ENCODE measurements around the gene NKD2. TPM values are rescaled to one million over a fixed set of nuclear protein-coding genes. Genes with fewer than 3 reads are reported as not detected.

Gene NKD2
- polyA plus RNA-seq, 1 experiment, result not detected

DNA sequence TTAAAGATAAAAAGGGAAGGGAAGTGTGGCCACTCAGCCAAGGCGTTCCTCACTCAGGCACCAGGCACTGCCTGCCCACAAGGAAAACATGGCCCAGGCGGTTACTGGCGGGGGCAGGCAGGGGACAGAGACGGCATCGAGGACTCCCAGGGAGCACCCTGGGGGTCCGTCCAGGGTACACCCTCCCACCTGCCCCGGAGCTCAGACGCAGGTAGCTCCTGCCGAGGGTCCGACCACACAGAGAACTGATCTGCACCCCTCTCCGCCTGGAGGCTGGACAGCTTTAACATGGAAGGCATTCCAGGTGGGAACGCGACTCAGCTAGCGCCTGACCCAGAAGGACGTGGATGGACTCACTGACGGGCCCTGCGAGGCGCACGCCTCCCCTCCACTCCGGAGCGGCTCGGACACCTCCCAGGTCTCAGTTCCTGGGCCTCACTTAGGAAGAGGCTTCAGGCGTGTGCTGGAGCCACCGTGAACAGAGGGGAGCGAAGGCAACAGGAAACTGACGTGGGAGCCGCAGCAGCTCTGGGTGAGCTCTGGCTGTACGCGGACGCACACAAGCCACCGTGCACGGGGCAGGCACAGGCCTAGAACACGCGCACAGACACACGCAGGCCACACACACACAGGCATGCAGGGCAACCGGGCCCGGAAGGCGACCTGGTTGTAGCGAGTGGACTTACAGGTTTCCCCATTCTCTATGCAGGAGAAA is 47.5 kb downstream of the NKD2 start:
- Histone ChIP-seq H3K9me3 (ENCODE audit: control insufficient read depth, insufficient read depth, low read length) (peaks cover 86% of the 10 kb centered on the region), H3K27ac (ENCODE audit: low read depth, low read length) (no peak overlapping the region), H3K27me3 (ENCODE audit: control insufficient read depth, insufficient read depth, low read length) (no peaks in the 10 kb centered on the region), H3K4me3 (ENCODE audit: low read depth, low read length) (no peak overlapping the region)
- no peak for DNase-seq (ENCODE audit: low read depth, low spot score)
- CTCF ChIA-PET, result no interaction called here
- POLR2A ChIA-PET, result no interaction called here
- no peak for TF ChIP-seq CTCF (IDR thresholded peaks at IDR 0.05; ENCODE audit: low read depth, low read length)

- no peak overlapping the region for H3K4me3 ChIP-seq (ENCODE audit: low read depth, low read length)
- TF ChIP-seq CTCF (IDR thresholded peaks at IDR 0.05; ENCODE audit: low read depth, low read length), result no peak
- H3K9me3 ChIP-seq (ENCODE audit: control insufficient read depth, insufficient read depth, low read length), result peaks cover 82% of the 10 kb centered on the region
- CTCF ChIA-PET, result no interaction called here
- H3K27me3 ChIP-seq (ENCODE audit: control insufficient read depth, insufficient read depth, low read length), result no peaks in the 10 kb centered on the region
- no peak for DNase-seq (ENCODE audit: low read depth, low spot score)
- no peak overlapping the region for H3K27ac ChIP-seq (ENCODE audit: low read depth, low read length)
- POLR2A ChIA-PET, result no interaction called here
Observed at GRCh38 chr5:1056611-1057484, 48.2 kb downstream of the NKD2 start.

- Histone ChIP-seq H3K27me3 (ENCODE audit: control insufficient read depth, insufficient read depth, low read length) (no peaks in the 10 kb centered on the region), H3K27ac (ENCODE audit: low read depth, low read length) (no peak overlapping the region), H3K9me3 (ENCODE audit: control insufficient read depth, insufficient read depth, low read length) (peaks cover 83% of the 10 kb centered on the region), H3K4me3 (ENCODE audit: low read depth, low read length) (no peak overlapping the region)
- DNase-seq (ENCODE audit: low read depth, low spot score), result no peak
- CTCF ChIA-PET, result no interaction called here
- TF ChIP-seq CTCF (IDR thresholded peaks at IDR 0.05; ENCODE audit: low read depth, low read length), result no peak
- POLR2A ChIA-PET, result no interaction called here
Observed at GRCh38 chr5:1057485-1058082, 49.0 kb downstream of the NKD2 start.

DNA sequence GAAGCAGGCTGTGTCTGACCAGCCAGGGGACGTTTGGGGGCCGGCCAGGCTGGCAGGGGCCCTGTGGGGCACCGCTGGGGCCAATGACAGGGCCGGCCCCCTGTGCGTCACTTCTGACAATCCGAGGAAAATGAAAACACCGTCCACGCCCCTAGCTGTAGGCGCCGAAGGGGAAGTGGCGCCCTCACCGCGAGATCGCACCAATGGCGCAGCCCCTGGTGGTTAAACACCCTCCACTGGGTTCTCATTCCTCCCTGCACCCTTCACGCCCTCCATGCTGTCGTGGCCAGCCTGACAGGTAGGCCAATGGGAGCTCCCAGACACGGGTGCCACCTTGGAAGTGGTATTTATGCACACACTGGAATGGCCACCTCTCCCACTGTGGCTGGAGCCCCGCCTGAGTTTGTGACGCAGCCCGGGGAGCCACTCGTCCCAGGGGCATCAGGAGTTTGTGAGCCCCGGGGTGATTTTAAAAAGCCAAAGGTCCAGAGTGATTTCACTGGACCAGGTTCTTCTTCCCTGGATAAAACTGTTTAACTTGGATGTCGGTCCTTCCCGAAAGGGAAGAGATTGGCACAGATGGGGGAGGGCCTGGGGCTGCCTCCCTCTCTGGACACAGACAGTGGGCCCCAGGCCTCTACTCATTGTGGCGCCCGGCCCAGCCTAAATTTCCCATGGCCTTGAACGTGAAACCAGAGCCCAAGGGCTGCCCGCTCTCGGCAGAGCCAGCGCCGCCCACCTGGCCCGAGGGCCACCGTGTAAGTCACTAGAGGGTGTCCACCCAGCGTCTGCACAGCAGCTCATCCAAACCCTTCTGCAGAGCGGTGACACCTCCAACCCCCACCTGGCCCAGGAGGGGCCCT is 49.7 kb downstream of the NKD2 start:
- no peak overlapping the region for H3K27ac ChIP-seq (ENCODE audit: low read depth, low read length)
- ChIA-PET CTCF (no interaction called here), POLR2A (no interaction called here)
- no peaks in the 10 kb centered on the region for H3K27me3 ChIP-seq (ENCODE audit: control insufficient read depth, insufficient read depth, low read length)
- no peak overlapping the region for H3K4me3 ChIP-seq (ENCODE audit: low read depth, low read length)
- H3K9me3 ChIP-seq (ENCODE audit: control insufficient read depth, insufficient read depth, low read length), result peaks cover 83% of the 10 kb centered on the region
- DNase-seq (ENCODE audit: low read depth, low spot score), result no peak
- TF ChIP-seq CTCF (IDR thresholded peaks at IDR 0.05; ENCODE audit: low read depth, low read length), result no peak

All from AG04450 (cell line).